CD4-positive, alpha-beta T cell (primary cell): ENCODE data around the gene GMPR2. TPM values are rescaled to one million over a fixed set of nuclear protein-coding genes. Genes with fewer than 3 reads are reported as not detected.

Experiments
- ATAC-seq: fragments of 200-7000 bp; cut with Tn5 transposase; one replicate; pipeline ENCODE4 v1.10.0; 2022; ENCODE audit warnings: mild to moderate bottlenecking; ENCODE audit not compliant: poor library complexity
- CTCF ChIA-PET: fragments of 350-600 bp; sonication (Branson Sonifier 250); formaldehyde crosslinking; loops from one replicate; lab custom pipeline; 2021; ENCODE audit warnings: antibody characterized with exemption, inconsistent platforms; lab: Charles Lee
- POLR2A ChIA-PET: fragments of 350-600 bp; sonication (Branson Sonifier 250); formaldehyde crosslinking; loops from one replicate; lab custom pipeline; 2021; ENCODE audit warnings: antibody characterized with exemption, inconsistent platforms; lab: Charles Lee
- DNase-seq, 14 experiments: peaks; one replicate each; pipeline ENCODE4 v3.0.0-alpha.2; 2013 to 2020; ENCODE audit warnings: mixed read lengths in 2 of 14
- H3K27ac ChIP-seq, 2 donors: one replicate each; pipeline versions ENCODE4 v1.5.1 to v1.7.0; 2013; ENCODE audit warnings: low read length in 2 of 2, low read depth in 1 of 2, mild to moderate bottlenecking in 1 of 2
- H3K27me3 ChIP-seq, 2 experiments: 1 replicate in 1 of 2; 2 replicates in 1 of 2; pipeline versions ENCODE4 v1.6.1 to v1.7.0; 2013; ENCODE audit warnings: low read length in 2 of 2, control low read depth in 1 of 2, mild to moderate bottlenecking in 1 of 2, moderate library complexity in 1 of 2; ENCODE audit not compliant: insufficient read depth in 2 of 2, control insufficient read depth in 1 of 2
- H3K36me3 ChIP-seq: one replicate; pipeline ENCODE4 v1.6.1; 2013; ENCODE audit warnings: low read length, control low read depth; ENCODE audit not compliant: insufficient read depth
- H3K4me1 ChIP-seq: one replicate; pipeline ENCODE4 v1.6.1; 2013; ENCODE audit warnings: low read length, control low read depth; ENCODE audit not compliant: insufficient read depth
- H3K4me3 ChIP-seq: one replicate; pipeline ENCODE4 v1.5.1; 2013; ENCODE audit warnings: mild to moderate bottlenecking, low read length, moderate library complexity
- H3K9me3 ChIP-seq, 2 experiments: 1 replicate in 1 of 2; 2 replicates in 1 of 2; pipeline versions ENCODE4 v1.6.1 to v1.7.0; 2013; ENCODE audit warnings: low read length in 2 of 2, mild to moderate bottlenecking in 2 of 2, control low read depth in 1 of 2, moderate library complexity in 1 of 2; ENCODE audit not compliant: control insufficient read depth in 1 of 2, insufficient read depth in 1 of 2
- H3K27ac Mint-ChIP-seq: one replicate; pipeline ENCODE4 v1.8.0; 2020; ENCODE audit warnings: mixed read lengths
- H3K27me3 Mint-ChIP-seq: one replicate; pipeline ENCODE4 v1.8.0; 2021; ENCODE audit warnings: mixed read lengths
- H3K36me3 Mint-ChIP-seq: one replicate; pipeline ENCODE4 v1.8.0; 2021; ENCODE audit warnings: low read depth, mixed read lengths
- H3K4me1 Mint-ChIP-seq: one replicate; pipeline ENCODE4 v1.8.0; 2021; ENCODE audit warnings: low read depth, mixed read lengths
- H3K4me3 Mint-ChIP-seq: one replicate; pipeline ENCODE4 v1.8.0; 2020; ENCODE audit warnings: mild to moderate bottlenecking, mixed read lengths
- H3K9me3 Mint-ChIP-seq: one replicate; pipeline ENCODE4 v1.8.0; 2020; ENCODE audit warnings: mixed read lengths
- CTCF ChIP-seq: fragments of 200-600 bp; IDR thresholded peaks from one replicate; pipeline ENCODE4 v1.8.0; 2022; ENCODE audit warnings: antibody characterized with exemption, mild to moderate bottlenecking
- intact Hi-C, 2 experiments: fragments of 100-400 bp; cut with DNase I in 1 of 2; cut with micrococcal nuclease in 1 of 2; formaldehyde crosslinking; loops; one replicate each; pipeline versions ENCODE4 v1.15.1 to v1.9.0; 2023 to 2025; cut with DNase I, micrococcal nuclease
- total RNA-seq, 174 experiments: library from RNA in 2 of 174; stranded (reverse) in 2 of 174; gene quantifications; one replicate each; pipeline ENCODE4 v1.2.3 and lab custom pipeline; 2021 to 2026

GMPR2 gene
- total RNA-seq, 2 experiments from 2014 or later: 22.2 to 24.8 TPM

GRCh38 chr14:24204163-24205146, 28.3 kb upstream of the GMPR2 start:
- Histone ChIP-seq H3K27me3 (no peaks in the 10 kb centered on the region), H3K36me3 (peaks cover 51% of the 10 kb centered on the region), H3K4me3 (no peak overlapping the region), H3K9me3 (no peaks in the 10 kb centered on the region), H3K4me1 (peaks cover 8% of the 10 kb centered on the region), H3K27ac (no peak overlapping the region)
- H3K4me1 Mint-ChIP-seq: peaks cover 22% of the 10 kb centered on the region
- no peak overlapping the region for H3K4me3 Mint-ChIP-seq
- ATAC-seq (no peak), DNase-seq (no peak)
- H3K27me3 Mint-ChIP-seq: no peaks in the 10 kb centered on the region
- peaks cover 78% of the 10 kb centered on the region for H3K36me3 Mint-ChIP-seq
- H3K27ac Mint-ChIP-seq: peak overlapping the region; percentile 1
- H3K9me3 Mint-ChIP-seq: no peaks in the 10 kb centered on the region
- intact Hi-C loops: no loop called here
- ChIA-PET CTCF (no interaction called here), POLR2A (interaction anchor here (1.1 kb wide), 1 partner anchor 9 kb away, joined by 3 read pairs; no protein-coding TSS in a partner anchor)
- TF ChIP-seq CTCF: no peak

GRCh38 chr14:24206260-24207103, 26.2 kb upstream of the GMPR2 start:
- ChIA-PET POLR2A (interaction anchor here (0.6 to 1.2 kb wide), 6 partner anchors 9 to 92 kb away, joined by 3 to 4 read pairs (median 3); partner anchors contain the start of genes DCAF11, IPO4, IRF9 and MDP1), CTCF (no interaction called here)
- Histone ChIP-seq H3K36me3 (peaks cover 68% of the 10 kb centered on the region), H3K27ac (no peak overlapping the region), H3K9me3 (no peaks in the 10 kb centered on the region), H3K27me3 (no peaks in the 10 kb centered on the region), H3K4me3 (no peak overlapping the region), H3K4me1 (peaks cover 20% of the 10 kb centered on the region)
- intact Hi-C loops: no loop called here
- ATAC-seq (no peak), DNase-seq (peak in 1 of 14 experiments; percentile 6)
- Mint-ChIP-seq H3K36me3 (peaks cover 86% of the 10 kb centered on the region), H3K27me3 (no peaks in the 10 kb centered on the region), H3K4me1 (peaks cover 27% of the 10 kb centered on the region), H3K4me3 (no peak overlapping the region), H3K9me3 (no peaks in the 10 kb centered on the region), H3K27ac (peak overlapping the region; percentile 54)
- no peak for TF ChIP-seq CTCF

- POLR2A ChIA-PET: interaction anchor here (0.7 to 1.2 kb wide), 3 partner anchors 9 to 46 kb away, joined by 3 to 4 read pairs (median 3); partner anchors contain the start of genes IRF9, MDP1 and TM9SF1
- intact Hi-C loops: no loop called here
- peak in 1 of 14 experiments; percentile 6 for DNase-seq
- Histone ChIP-seq H3K4me1 (peaks cover 27% of the 10 kb centered on the region), H3K27me3 (no peaks in the 10 kb centered on the region), H3K9me3 (no peaks in the 10 kb centered on the region), H3K36me3 (peaks cover 68% of the 10 kb centered on the region), H3K27ac (no peak overlapping the region), H3K4me3 (no peak overlapping the region)
- ATAC-seq: no peak
- CTCF ChIA-PET: no interaction called here
- Mint-ChIP-seq H3K36me3 (peaks cover 84% of the 10 kb centered on the region), H3K4me1 (peaks cover 34% of the 10 kb centered on the region), H3K9me3 (no peaks in the 10 kb centered on the region), H3K27ac (peak overlapping the region; percentile 54), H3K4me3 (no peak overlapping the region), H3K27me3 (no peaks in the 10 kb centered on the region)
- TF ChIP-seq CTCF: no peak
These were observed 25.6 kb upstream of the GMPR2 start for GRCh38 chr14:24207104-24207551.
